PC-3 (cell line): Measurements from ENCODE around the gene CYB5R3. TPM values are rescaled to one million over a fixed set of nuclear protein-coding genes. Genes with fewer than 3 reads are reported as not detected.

Source experiments
- ATAC-seq: fragments of 200-7000 bp; cut with Tn5 transposase; 2 replicates; pipeline ENCODE4 v1.9.1; 2020; ENCODE audit warnings: mild to moderate bottlenecking, moderate library complexity
- Bru-seq: library from RNA; stranded (reverse); fragments of 400-500 nt; gene quantifications from one replicate; lab custom pipeline; 2021; lab: Mats Ljungman, UMichigan
- BruChase-seq, 2 experiments: library from RNA; stranded (reverse); fragments of 400-500 nt; gene quantifications; one replicate each; lab custom pipeline; 2021; lab: Mats Ljungman, UMichigan
- BruUV-seq: library from RNA; stranded (reverse); fragments of 400-500 nt; replicated peaks from 2 replicates; lab custom pipeline; 2021; lab: Mats Ljungman, UMichigan
- CTCF ChIA-PET: fragments of 300-600 bp; sonication (Branson Sonifier 250); formaldehyde crosslinking; loops from one replicate; lab custom pipeline; 2022; ENCODE audit warnings: antibody characterized with exemption; lab: Charles Lee
- POLR2A ChIA-PET: fragments of 300-600 bp; sonication (Branson Sonifier 250); formaldehyde crosslinking; loops from one replicate; lab custom pipeline; 2022; ENCODE audit warnings: antibody characterized with exemption; ENCODE audit not compliant: unreplicated experiment; lab: Charles Lee
- DNase-seq: peaks from one replicate; pipeline ENCODE4 v3.0.0-alpha.2; 2015
- H2AFZ ChIP-seq: fragments of 300-600 bp; sonication (generic); 2 replicates; pipeline ENCODE4 v1.6.0; 2016; ENCODE audit warnings: antibody characterized with exemption, low read length
- H3F3A ChIP-seq: fragments of 300-600 bp; sonication (generic); one replicate; pipeline ENCODE4 v1.6.0; 2017; ENCODE audit warnings: antibody characterized with exemption, low read length, control low read depth, mild to moderate bottlenecking; ENCODE audit not compliant: unreplicated experiment
- H3K27ac ChIP-seq: fragments of 300-600 bp; sonication (generic); 2 replicates; pipeline ENCODE4 v1.5.1; 2016; ENCODE audit warnings: mild to moderate bottlenecking, low read length
- H3K27me3 ChIP-seq: fragments of 300-600 bp; sonication (generic); 2 replicates; pipeline ENCODE4 v1.6.1; 2016; ENCODE audit warnings: low read length, mixed read lengths
- H3K36me3 ChIP-seq: fragments of 300-600 bp; sonication (generic); 2 replicates; pipeline ENCODE4 v1.6.1; 2016; ENCODE audit warnings: low read depth, mixed run types, low read length, mixed read lengths
- H3K4me1 ChIP-seq: fragments of 300-600 bp; sonication (generic); 2 replicates; pipeline ENCODE4 v1.5.1; 2016; ENCODE audit warnings: low read length; ENCODE audit not compliant: insufficient read depth
- H3K4me2 ChIP-seq: fragments of 300-600 bp; sonication (generic); 2 replicates; pipeline ENCODE4 v1.6.0; 2016; ENCODE audit warnings: low read length
- H3K4me3 ChIP-seq: fragments of 300-600 bp; sonication (generic); 2 replicates; pipeline ENCODE4 v1.5.1; 2016; ENCODE audit warnings: mild to moderate bottlenecking, low read length, mixed read lengths
- H3K79me2 ChIP-seq: fragments of 300-600 bp; sonication (generic); 2 replicates; pipeline ENCODE4 v1.6.1; 2017; ENCODE audit warnings: low read length, mixed read lengths
- H3K9ac ChIP-seq: fragments of 300-600 bp; sonication (generic); 2 replicates; pipeline ENCODE4 v1.6.0; 2016; ENCODE audit warnings: mild to moderate bottlenecking, low read length
- H3K9me2 ChIP-seq: fragments of 300-600 bp; sonication (generic); replicated peaks from 2 replicates; pipeline ENCODE4 v1.6.1; 2016; ENCODE audit warnings: mixed run types, low read length, mixed read lengths
- H3K9me3 ChIP-seq: fragments of 300-600 bp; sonication (generic); 2 replicates; pipeline ENCODE4 v1.6.1; 2016; ENCODE audit warnings: low read length, mixed read lengths
- H4K20me1 ChIP-seq: fragments of 300-600 bp; sonication (generic); 2 replicates; pipeline ENCODE4 v1.6.1; 2016; ENCODE audit warnings: low read length, mixed read lengths
- CTCF ChIP-seq: fragments of 300-600 bp; sonication (generic); conservative IDR thresholded peaks from 2 replicates; pipeline ENCODE4 v1.5.1; 2017; ENCODE audit warnings: antibody characterized with exemption, low read depth, mild to moderate bottlenecking, low read length
- EZH2 ChIP-seq: fragments of 300-600 bp; sonication (generic); IDR thresholded peaks from one replicate; pipeline ENCODE4 v1.6.1; 2017; ENCODE audit warnings: antibody characterized with exemption, mild to moderate bottlenecking, low read length; ENCODE audit not compliant: unreplicated experiment
- EZH2phosphoT487 ChIP-seq: fragments of 300-600 bp; sonication (generic); IDR thresholded peaks from 2 replicates; pipeline ENCODE4 v1.6.1; 2018; ENCODE audit warnings: mild to moderate bottlenecking, antibody characterized with exemption, low read length, borderline replicate concordance
- intact Hi-C: fragments of 100-400 bp; cut with micrococcal nuclease; formaldehyde crosslinking; loops from 2 replicates; pipeline ENCODE4 v1.9.0; 2023
- long read RNA-seq: library from polyadenylated mRNA; unstranded; transcript quantifications from one replicate; pipeline ENCODE4 v2.0.0, GENCODE V29; 2021; ENCODE audit not compliant: unreplicated experiment
- total RNA-seq: library from RNA; depleted of rRNA; stranded (reverse); fragments of >200 nt; gene quantifications from 2 replicates; pipeline ENCODE4 v1.2.3, GENCODE V29; 2014; rRNA removed

CYB5R3 gene
- total RNA-seq (64.2 and 73.3 TPM in 2 replicates), Bru-seq, nascent RNA (percentile 62 among the genes with signal in this experiment), BruChase-seq, experiment 1, labeled RNA remaining after a 6-hour chase (percentile 68 among the genes with signal in this experiment), BruChase-seq, experiment 2, labeled RNA remaining after a 2-hour chase (percentile 60 among the genes with signal in this experiment)
- long read RNA-seq, transcript CYB5R3-201 (9 exons, 2,124 nt) = major isoform, 281 of 353 reads
- long read RNA-seq, transcript CYB5R3-204 (8 exons, 1,849 nt) = minor isoform, 5 of 353 reads
- long read RNA-seq, partial matches to known transcripts = 6 of 353 reads
- long read RNA-seq, other reads (novel, unspliced or antisense) = 59 of 353 reads

- ATAC-seq (peak; percentile 83), DNase-seq (peak; percentile 55)
- H3K4me2 ChIP-seq = peak within 1 kb of the TSS; percentile 91
- H3K9me3 ChIP-seq = no peaks in the 10 kb centered on the region
- peak within 1 kb of the TSS; percentile 79 for H2AFZ ChIP-seq
- H3K27me3 ChIP-seq = no peaks in the 10 kb centered on the region
- intact Hi-C loops = no loop called here
- H3K27ac ChIP-seq = peak within 1 kb of the TSS; percentile 41
- H3K9me2 ChIP-seq = no peaks in the 10 kb centered on the region
- no peaks in the 10 kb centered on the region for H3F3A ChIP-seq
- BruUV-seq = TSS peak; percentile 97
- CTCF ChIA-PET = interaction anchor here (0.6 to 1.0 kb wide), 2 partner anchors 106 to 170 kb away, joined by 4 read pairs; no protein-coding TSS in a partner anchor
- H3K4me1 ChIP-seq = peaks cover 9% of the 10 kb centered on the region
- peak within 1 kb of the TSS; percentile 89 for H3K9ac ChIP-seq
- peak within 1 kb of the TSS; percentile 98 for H3K4me3 ChIP-seq
- H3K79me2 ChIP-seq = peaks cover 43% of the 10 kb centered on the region
- no peak for TF ChIP-seq EZH2
- no peak for TF ChIP-seq CTCF
- TF ChIP-seq EZH2phosphoT487 = no peak
- peaks cover 7% of the 10 kb centered on the region; the same call in 1 of the 2 replicates for H4K20me1 ChIP-seq
- POLR2A ChIA-PET = interaction anchor here (0.5 kb wide), 1 partner anchor 25 kb away, joined by 11 read pairs; no protein-coding TSS in a partner anchor
- no peaks in the 10 kb centered on the region for H3K36me3 ChIP-seq
These were observed at the start of gene CYB5R3 for GRCh38 chr22:42649246-42650099. Gene CYB5R3, minus strand, starts transcription at chr22:42649392. Its CDS starts 77 bp downstream, at chr22:42649315.

GRCh38 chr22:42697542-42698013 is 48.4 kb upstream of the CYB5R3 start:
- no peak overlapping the region for H3K9ac ChIP-seq
- ChIA-PET POLR2A (no interaction called here), CTCF (interaction anchor here (0.7 kb wide), 1 partner anchor 29 kb away, joined by 3 read pairs; no protein-coding TSS in a partner anchor)
- no peaks in the 10 kb centered on the region for H3K4me1 ChIP-seq
- H3K79me2 ChIP-seq = no peaks in the 10 kb centered on the region
- no peaks in the 10 kb centered on the region for H3K36me3 ChIP-seq
- no peak overlapping the region for H2AFZ ChIP-seq
- H3F3A ChIP-seq = no peaks in the 10 kb centered on the region
- BruUV-seq = no TSS peak
- H3K4me2 ChIP-seq = no peak overlapping the region
- no peak for TF ChIP-seq CTCF
- no peak for TF ChIP-seq EZH2phosphoT487
- no peak for TF ChIP-seq EZH2
- intact Hi-C loops = no loop called here
- H3K27ac ChIP-seq = no peak overlapping the region
- no peak overlapping the region for H3K4me3 ChIP-seq
- DNase-seq = peak; percentile 44
- H3K27me3 ChIP-seq = no peaks in the 10 kb centered on the region
- peak; percentile 75 for ATAC-seq
- H3K9me2 ChIP-seq = no peaks in the 10 kb centered on the region
- no peaks in the 10 kb centered on the region for H4K20me1 ChIP-seq
- H3K9me3 ChIP-seq = no peaks in the 10 kb centered on the region
